ENCODE results near the gene HIGD2A.
"Not testable (repeated sequence)": the region's sequence is repeated elsewhere in the genome, so short reads cannot be mapped to it uniquely, and the experiment has no call there.

The HIGD2A gene

DNA sequence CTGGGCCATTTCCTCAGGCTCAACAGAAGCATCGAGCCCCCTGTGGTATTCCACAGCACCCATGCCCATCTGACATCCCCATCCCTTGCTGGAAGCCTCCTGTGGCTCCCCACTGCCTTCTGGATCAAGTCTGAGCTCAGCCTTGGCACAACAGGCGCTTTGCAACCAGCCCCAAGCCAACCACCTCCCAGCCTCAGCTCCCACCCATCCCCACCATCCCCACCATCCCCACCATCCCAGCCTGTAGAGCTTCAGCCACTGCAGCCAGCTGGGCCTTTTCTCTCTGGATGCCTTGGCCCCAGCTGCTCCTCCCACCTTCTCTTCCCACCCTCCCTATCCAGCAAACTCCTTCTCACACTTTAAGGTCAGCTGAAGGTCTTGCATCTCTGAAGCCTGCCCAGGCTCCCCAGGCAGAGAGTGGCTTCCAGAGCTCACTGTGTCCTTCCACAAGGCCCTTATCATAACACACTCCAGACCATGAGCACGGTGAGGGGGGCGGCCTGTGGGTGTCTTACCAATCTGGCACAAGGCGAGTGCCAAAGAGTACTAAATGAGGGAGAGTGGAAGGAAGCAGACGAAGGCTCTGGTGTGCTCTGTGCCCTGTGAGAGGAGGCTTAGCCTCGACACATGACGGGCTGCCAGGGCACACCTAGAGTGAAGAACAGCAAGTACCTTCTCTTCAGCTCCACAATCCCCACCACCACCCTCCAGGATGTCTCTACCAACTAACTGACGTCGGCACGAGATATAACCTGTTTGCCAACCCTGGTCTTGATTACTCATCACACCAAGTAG is 6.5 kb downstream of the HIGD2A start:
- no peak for DNase-seq (ENCODE audit: low read depth)

DNA sequence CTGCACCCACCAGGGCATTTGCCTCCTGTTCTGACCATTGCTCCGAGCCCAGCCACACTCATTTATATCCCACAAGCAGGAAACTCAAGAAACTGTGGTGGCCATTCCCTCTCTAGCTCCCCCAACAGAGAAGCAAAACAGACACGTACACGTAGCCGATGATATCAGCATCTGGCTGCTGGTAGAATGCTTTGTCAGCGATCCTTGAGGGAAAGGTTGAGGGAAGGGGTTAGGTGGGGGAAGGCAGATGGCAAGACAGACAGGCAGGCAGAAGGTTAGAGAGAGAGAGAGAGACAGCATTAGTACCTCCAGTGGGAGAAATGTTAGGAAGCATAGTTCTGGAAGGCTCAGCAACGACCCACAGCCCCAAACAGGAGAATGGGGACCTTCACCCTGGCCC is 7.8 kb downstream of the HIGD2A start:
- no peak for DNase-seq (ENCODE audit: low read depth)

DNA sequence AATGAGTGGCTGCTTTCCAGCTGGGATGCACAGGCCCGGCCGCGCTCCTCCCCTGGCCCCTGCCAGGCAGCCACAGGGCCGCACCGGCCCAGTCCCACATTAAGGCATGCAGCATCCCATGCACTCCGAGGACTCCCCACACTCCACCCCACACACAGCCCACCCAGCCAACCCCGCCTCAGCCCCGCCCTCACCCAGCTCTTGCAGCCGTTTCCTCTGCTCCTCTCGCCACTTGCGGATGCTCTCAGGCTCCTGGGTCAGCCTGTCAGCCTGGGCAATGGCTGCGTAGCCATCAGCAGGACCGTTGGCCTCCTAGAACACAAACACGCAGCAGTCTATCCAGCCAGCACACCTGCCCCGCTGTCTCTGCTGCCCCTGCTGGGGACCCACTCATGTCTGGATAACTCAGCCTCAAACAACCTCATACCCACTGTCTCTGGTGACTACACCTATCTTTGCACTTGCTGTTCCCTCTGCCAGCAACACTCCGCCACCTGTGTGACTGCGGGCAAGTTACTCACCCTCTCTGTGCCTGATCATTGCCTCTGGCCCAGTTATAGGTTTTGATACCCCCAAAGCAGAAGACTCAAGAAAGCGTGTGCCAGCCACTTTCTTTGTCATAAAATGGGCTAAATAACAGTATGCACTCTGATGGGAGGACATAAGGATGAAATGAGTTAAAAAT is 9.3 kb downstream of the HIGD2A start:
- no peak for DNase-seq (ENCODE audit: low read depth)

DNA sequence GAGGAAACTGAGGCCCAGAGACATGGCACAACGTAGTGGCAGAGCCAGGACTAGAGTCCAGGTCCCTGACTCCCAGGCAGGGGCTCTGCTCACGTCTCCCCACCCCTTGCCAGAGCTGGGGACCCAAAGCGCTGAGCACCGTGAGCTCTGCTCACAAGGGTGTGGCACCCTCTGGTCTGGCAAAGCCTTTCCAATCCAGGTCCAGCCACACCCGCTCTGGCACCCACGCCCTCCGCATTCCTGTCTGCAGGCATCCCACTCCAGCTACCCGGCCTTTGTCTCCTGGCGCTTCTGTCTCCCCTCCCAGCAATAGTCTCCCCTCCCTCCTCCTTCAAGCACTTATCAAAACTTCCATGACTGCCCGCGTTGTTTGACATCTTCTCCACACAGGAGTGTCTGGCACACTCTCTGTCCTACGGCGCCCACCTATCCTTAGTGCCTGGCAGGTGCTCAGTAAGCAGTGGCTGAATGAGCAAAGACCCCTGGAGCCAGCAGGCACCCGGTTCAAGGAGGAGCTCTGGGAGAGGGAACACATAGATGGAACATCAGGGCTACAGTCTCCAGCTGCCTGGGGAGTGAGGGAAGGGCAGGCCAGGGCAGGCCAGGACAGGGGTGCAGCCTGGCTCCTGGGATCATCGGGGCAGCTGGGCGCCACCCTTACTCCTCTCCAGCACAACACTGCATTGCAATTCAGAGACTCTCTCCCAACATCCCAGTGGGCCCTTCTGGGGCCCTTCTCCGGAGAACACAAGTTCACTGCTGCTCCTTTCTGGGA is 12.0 kb downstream of the HIGD2A start:
- DNase-seq (ENCODE audit: low read depth): no peak

DNA sequence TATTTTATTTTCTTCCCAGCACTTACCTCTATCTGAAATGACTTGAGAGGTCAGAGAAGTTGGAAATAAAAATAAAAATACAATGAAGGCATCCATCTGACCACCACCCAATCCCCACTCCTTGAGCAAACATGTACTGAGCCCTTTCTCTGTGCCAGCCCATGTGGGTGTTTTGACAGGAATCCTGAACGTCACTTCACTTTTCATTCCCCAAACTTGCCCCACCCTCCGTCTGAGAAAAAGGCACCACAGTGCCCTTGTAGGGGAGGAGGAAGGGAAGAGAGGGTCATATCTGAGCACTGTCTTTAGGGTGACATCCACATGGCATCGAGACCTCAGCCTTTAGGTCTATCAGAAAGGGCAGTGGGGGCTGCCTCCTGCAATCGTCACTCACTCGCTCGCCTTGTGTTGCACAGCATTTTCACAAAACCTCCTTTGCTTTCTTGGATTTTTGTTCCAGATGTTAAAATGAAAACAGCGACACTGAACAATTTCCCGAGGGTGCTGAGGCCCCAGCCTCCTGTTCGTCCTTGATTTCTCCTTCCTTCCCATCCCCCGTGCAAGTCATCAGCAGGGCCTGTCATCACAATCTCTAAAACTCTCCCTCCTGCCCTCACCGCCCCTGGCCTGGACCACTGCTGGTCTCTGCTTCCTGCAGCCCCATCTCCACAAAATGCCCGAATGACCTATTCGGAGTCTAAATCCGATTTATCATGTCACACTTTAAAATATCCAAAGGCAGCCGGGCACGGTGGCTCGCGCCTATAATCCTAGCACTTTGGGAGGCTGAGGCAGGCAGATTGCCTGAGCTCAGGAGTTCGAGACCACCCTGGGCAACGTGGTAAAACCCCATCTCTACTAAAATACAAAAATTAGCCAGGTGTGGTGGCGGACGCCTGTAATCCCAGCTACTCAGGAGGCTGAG is 13.0 kb downstream of the HIGD2A start:
- DNase-seq (ENCODE audit: low read depth): no peak

DNA sequence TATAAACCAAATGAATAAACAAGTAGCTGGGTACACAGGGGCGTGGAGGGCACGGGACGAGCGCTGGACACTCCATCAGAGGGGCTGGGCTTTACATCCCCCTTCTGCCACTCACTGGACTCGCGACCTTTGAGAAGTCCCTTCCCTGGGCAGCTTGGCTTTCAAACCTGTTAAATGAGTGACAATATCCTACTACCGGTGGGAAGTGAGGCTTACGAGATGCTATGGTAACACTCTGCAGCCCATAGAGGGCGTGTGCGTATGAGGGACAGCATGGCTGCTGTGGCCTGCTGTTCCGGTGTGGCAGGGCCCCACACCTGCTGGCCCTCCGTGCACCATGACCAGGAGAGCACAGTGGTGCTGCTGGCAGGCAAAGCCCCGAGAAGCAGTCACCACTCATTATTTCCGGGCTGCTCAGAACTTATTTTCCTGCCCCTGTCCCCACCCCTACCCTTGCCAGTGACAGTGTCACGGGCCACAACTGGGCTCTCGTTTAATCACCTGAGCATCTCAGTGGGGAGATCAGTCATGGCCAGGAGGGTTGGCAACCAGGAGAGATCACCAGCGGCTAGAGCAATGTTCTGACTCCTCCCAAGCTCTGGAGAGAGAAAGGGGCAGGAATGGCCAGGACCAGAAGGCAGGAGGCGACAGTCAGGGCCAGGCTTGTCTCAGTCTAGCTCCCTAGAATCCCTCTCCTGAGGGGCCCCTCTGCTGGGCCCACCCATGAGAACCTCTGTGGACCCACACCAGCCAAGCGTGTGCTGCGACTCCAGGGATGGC is 17.3 kb downstream of the HIGD2A start:
- DNase-seq (ENCODE audit: low read depth): no peak

DNA sequence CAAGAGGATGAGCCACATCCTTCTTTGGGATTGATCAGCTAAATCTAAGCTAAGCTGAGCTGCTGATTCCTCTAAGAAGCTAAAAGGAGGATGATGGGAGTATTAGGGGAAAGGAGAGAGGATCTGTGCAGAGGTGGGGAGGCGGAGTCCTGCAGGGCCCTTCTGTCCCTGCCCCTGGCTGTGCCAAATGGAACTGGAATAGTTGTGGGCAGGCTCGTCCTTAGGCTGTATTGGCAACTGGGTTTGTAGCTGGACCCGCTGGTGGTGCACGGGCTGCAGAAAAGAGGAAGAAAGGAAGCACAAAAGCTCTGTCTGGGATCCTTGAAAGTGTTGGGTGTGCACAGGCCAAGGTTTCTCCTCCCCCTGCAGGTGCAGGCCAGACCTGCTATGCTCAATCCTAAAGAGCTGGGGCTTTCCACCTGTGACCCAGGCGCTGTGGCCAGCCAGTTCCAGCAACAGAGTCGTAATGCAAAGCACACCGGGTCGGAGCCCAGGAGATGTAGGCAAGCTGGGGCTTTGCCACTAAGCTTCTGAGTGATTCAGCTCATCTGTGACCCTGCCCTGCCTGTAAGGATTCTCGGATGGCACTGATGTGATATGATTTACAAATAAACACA is 18.0 kb downstream of the HIGD2A start:
- DNase-seq (ENCODE audit: low read depth): no peak

DNA sequence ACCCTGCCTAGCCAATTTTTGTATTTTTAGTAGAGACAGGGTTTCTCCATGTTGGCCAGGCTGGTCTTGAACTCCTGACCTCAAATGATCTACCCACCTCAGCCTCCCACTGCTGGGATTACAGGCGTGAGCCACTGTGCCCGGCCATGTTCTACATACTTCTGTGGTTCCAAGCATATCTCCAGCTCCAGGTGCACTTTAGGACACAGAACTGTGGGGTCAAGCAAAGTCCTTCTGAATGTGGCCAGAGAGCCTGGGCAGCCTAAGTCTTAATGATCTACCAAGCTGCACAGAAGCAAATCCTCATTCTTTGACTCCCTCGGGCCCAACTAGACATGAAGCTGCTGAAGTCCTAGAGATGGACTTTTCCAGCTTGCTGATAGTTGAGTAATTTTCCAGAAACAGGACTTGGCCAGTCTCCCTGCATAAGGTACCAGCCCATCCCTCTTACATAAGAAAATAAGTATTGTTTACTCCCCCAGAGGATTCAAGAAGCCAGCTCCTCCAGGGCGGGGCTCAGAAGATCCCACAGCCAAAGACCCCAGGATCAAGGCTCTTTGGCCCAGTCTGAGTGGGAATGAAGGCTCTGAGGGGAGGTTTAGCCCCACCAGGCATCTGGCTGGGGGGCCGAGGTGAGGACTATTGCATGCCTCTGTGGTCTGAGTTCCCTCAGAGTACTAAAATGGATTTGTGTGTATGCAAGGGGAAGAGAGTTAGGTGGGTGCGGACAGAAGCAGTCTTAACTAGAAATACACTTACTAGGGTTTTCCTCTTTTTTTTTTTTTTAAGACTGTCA is 19.1 kb downstream of the HIGD2A start:
- no peak for DNase-seq (ENCODE audit: low read depth)

DNA sequence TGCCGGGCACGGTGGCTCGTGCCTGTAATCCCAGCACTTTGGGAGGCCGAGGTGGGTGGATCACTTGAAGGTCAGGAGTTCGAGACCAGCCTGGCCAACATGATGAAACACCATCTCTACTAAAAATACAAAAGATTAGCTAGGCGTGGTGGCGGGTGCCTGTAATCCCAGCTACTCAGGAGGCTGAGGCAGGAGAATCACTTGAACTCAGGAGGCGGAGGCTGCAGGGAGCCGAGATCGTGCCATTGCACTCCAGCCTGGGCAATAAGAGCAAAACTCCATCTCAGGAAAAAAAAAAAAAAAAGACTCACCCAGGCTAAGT is 19.7 kb downstream of the HIGD2A start:
- DNase-seq (ENCODE audit: low read depth): not testable (repeated sequence)

DNA sequence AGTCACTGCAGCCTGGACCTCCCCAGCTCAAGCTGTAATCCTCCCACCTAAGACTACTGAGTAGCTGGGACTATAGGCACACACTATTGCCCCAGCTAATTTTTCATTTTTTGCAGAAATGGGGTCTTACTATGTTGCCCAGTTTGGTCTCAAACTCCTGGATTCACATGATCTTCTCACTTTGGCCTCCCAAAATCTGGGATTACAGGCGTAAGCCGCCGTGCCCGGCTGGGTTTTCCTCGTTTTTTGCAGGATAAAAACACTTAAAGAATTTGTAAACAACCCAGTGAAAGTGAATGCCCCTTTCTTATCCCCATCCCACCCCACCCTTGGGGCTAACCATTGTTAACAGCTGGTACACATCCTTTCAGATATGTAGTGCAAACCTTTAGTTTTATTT is 20.0 kb downstream of the HIGD2A start:
- DNase-seq (ENCODE audit: low read depth): no peak

DNA sequence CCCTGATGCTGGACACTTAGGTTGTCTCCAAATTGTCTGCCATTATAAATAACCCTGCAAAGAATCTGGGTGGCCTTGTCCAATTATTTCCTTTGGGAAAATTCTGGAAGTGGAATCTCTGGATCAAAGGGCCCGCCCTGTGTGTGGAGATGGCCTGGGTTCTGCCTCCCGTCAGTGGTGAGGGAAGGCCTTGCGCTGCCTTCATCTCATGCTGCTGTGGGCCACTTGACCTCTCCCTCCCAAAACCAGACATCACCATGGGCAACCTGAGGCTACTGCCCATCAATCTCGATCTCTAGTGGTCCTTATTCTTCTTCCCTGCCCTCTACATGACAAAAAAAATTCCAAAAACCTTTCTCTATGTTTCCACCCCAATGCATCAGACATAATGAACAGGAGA is 21.2 kb downstream of the HIGD2A start:
- no peak for DNase-seq (ENCODE audit: low read depth)

DNA sequence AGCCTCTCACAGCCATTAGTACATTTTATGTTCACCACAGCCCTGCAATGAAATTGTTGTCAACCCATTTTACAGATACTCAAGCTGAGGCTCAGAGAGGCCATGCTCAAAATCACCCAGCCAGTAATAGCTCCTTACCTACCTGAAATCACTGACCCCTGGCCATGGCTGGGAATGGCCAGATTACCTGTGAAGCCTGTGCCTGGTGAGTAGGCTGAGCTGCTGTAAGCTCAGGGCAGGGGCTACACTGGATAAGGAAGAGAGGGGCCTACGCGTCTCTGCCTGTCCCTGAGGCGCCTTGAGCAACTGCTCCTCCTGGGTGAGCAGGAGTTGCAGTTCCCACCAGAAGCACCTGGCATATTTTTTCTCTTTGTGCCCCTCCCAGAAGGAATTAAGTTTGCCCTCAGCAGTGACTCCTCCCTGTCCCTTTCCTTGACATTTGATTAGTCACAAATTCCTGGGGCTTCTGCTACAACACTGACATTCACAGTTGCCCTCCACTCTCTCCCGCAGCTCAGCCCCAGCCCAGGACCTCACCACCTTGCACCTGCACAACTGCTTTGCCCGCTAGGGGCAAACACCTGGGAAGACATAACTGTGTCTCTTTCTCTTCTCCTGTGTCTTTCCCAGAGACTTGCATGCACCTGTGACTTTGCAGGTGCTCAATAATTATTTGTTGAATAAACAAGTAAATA is 22.1 kb downstream of the HIGD2A start:
- DNase-seq (ENCODE audit: low read depth): no peak

DNA sequence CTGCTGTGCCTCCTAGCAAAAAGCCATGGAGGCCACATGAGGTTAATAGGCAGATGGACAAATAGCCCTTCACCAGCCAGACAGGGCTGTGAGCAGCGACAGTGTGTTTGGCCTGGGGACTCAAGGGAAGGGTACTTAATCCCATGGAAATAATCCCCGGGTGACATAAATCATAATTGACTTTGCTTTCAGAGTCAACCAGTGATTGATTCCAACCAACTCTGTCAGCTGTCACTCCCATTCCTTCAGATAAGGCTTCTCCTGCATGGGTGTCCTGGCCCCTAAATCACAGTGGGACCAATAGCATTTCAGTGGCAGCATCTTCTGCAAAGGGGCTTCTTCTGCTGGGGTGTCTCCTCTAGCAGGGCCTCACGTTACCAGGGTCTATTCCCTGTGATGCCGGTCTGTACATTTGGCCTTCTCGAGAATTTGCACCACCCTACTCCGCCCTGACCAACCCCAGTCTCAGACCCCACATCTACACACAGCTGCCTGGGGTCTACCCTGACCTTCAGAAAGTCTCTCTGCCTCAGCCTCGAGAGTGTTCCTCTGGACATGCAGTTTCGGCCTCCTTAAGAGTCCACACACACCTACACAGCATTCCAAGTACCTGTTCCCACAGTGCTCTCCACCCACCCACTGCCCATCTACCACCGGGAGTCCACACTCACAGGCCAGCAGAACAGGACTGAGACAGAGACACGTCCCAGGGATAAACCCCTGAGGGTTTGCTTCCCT is 24.1 kb downstream of the HIGD2A start:
- DNase-seq (ENCODE audit: low read depth): no peak

DNA sequence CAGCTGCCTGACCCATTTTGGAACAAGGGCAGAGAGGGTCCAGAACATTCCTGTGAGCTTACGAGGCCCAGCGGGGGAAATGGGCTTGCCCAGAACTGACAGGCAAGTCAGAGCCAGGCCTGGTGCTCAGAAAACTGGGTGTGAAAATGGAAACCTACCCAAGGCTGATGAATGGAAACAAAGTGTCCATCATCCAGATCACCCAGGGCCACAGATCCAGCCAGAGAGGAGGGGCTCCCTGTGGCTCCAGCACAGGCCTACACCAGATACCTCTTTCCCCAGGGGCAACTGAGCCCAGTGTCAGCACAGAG is 24.7 kb downstream of the HIGD2A start:
- DNase-seq (ENCODE audit: low read depth): no peak

DNA sequence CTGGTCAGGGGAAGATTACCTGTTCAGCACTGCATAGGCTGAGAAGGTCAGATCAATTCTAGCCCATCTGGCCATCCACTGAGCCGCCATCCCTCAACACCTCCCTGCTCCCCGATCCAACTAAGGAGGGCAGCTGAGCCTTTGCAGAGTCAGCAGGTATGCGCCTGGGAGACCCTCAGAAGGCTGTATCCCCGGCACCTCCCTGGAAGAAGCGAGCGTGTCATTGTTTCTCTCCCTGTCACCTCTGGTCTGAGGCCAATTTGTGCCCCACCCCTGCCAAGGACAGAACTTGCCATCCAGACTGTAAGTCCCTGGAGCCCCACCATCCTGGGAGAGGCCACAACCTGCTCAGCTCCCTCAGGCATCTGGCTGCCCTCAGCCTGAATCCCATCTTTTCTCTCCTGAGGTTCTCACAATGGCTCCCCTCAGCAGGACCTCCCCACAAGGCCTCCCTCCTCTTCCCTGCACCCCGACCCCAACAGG is 25.2 kb downstream of the HIGD2A start:
- no peak for DNase-seq (ENCODE audit: low read depth)

DNA sequence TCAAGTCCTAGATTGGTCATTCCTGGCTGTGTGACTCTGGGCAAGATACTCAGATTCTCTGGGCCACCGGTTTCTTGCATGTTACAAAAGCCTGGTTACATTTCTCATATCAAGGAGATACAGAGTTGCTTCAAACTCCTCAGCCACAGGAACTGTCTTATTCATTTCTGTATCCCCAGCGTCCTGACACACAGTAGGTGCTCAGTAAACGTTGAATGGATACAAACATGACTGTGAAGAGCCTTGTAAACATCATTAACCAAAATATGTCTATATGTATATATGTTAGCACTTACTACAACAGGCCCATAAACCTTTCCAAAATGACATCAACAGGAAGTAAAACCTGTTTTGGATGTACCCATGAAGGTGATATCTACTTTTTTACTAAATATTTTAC is 26.2 kb downstream of the HIGD2A start:
- no peak for DNase-seq (ENCODE audit: low read depth)

DNA sequence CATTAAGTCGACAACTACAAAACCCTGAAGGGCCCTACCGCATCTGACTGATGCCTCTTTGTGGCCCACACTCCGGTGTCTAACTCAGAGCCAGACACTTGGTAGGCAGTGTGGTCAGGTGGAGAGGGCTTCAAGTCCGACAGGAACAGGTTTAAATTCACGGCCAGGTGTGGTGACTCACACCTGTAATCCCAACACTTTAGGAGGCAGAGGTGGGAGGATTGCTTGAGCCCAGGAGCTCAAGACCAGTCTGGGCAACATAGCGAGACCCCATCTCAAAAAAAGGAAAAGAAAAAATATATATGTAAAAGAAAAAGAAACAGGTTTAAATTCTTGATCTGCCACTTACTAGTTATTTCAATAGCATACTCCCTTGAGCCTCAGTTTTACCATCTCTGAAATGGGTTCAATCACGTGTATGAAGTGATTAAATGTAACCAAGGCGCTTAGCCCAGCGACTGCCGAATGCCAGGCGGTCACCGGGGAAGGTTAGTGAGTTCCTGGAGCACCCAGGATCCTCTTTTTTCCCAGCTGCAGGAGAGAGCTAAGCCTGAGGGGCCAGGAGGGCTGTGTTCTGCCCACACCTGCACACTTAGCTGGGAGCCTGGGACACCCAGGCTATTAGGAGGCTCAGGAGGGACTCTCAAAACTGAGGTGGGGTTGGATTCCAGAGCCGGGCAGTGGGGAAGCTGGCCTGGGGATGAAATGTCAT is 26.8 kb downstream of the HIGD2A start:
- DNase-seq (ENCODE audit: low read depth): no peak

All from T-helper 22 cell (primary cell).